LNCaP clone FGC (cell line): Measurements from ENCODE around the gene C14orf132.

ENCODE experiments used
- DNase-seq: peaks from one replicate; pipeline ENCODE4 v3.0.0-alpha.2; 2011; ENCODE audit warnings: low read depth
- H3K4me3 ChIP-seq: 2 replicates; pipeline ENCODE4 v1.5.1; 2011; ENCODE audit warnings: mild to moderate bottlenecking, low read depth, low read length, control low read depth
- CTCF ChIP-seq: IDR thresholded peaks from 2 replicates; pipeline ENCODE4 v1.5.1; 2012; ENCODE audit warnings: mild to moderate bottlenecking; ENCODE audit not compliant: control insufficient read depth, insufficient read depth; ENCODE audit errors: extremely low read depth

C14orf132 gene

GRCh38 chr14:96104469-96105057 is 65.4 kb downstream of the C14orf132 start:
- no peak overlapping the region for H3K4me3 ChIP-seq
- no peak for DNase-seq
- no peak for TF ChIP-seq CTCF

DNA sequence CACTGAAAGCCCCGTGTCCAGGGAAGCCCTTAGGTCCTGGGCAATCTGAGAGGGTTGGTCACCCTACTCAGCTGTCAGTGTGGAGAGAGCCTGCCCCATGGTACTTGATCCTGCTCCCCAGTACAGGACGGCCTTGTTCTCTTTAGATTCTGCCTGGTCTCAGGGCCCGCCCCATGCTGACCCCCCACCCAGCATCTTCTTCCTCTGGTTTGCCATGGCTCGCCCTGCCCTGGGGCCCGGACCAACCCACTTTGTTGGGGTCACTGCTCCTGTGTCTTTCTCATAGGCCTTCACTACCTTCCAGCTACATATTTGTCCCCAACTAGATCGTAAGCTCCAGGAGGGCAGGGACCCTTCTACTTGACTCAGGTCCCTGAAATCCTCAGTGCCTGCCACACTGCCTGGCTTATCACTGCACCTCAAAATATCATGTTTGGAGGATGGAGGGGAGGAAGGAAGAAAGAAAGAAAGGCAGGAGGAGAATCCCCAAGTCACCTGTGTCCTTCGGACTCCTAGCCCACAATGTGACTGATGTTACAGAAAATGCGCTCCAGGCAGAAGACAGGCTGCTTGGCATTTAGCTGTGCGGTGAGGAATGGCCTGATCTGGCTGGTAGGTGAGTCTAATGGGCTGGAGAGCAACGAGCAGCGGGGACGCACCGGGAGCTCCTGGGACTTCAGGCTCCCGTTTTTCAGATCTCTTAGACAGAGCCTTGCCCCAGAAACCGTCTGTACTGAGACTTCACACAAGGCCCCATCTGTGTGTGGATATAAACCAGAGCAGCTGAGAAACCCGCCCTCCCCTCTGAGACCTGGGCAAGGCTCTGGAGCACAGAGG is 66.1 kb downstream of the C14orf132 start:
- H3K4me3 ChIP-seq = no peak overlapping the region
- TF ChIP-seq CTCF = no peak
- no peak for DNase-seq

DNA sequence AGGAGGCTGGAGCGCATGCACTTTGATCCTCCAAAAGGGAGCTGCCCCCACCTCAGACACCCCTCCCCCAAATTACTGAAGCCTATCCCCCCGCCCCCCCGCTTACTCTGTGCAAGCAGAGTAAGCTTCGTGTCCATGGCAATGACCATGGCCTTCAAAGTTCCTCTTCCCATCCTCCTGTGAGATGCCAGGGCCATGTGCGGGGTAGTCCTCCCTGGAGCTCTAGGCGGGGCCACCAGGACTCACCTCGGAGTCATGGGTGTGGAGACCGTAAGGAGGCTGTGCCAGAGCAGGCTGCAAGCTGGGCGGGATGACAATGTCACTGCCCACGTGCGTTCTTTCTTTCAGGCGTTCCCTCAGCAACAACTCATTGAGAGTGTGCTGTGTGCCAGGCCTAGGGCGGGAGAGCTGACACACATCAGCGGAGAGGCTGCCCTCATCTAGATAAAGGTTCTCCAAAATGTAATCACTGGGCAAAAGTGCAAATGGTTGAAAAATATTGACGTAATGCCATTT is 66.8 kb downstream of the C14orf132 start:
- H3K4me3 ChIP-seq = no peak overlapping the region
- no peak for TF ChIP-seq CTCF
- no peak for DNase-seq

DNA sequence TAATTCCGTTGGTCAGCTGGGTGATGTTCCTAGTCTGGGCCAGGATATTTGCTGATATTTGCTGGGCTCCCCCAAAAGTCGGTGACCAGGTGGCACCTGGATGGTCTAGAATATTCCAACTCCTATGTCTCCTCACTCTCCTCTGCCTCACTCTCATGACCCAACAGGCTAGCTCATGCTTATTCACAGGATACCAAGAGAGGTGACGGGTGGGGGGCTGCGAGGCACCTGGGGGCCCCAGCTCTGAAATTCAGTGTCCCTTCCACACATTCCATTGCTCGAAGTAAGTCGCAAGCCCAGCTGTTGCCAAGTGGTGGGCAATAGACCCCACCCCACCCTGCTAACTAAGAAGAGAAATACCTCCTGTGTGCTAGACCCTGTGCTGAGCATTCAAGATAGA is 67.7 kb downstream of the C14orf132 start:
- no peak overlapping the region for H3K4me3 ChIP-seq
- DNase-seq = no peak
- TF ChIP-seq CTCF = no peak

DNA sequence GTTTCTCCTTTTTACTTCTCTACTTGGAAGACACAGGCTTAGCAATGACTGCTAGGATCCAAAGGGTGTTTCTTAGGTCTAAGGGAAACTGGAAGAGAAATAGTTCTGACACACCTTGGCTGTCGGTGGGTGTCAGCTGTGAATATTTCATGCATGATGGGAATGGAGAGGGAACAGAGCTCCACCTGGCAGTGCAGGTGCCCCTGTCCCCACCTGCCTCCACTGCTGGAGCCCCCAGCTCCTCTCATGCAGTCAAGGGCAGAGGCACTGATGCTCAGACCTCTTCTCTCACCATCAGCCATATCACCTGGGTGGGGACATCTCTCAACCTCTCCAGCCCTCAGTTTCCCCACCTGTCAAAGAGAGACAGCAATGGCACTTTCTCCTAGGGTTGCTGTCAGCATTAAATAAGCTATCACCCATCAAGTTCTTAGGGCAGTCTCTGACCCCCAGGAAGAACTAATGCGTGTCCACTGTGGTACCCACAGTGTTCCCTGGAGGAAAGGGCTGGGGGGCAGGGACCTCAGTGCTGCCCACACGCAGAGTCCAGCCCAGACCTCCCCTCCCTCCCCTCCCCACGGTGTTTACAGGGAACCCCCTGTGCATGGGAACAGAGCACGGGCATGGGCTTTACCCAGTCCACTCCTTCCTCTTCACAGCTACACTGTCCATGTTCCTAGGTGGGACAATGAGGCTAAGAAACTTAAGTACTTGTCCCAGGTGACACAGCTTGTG is 69.1 kb downstream of the C14orf132 start:
- TF ChIP-seq CTCF = no peak
- no peak for DNase-seq
- no peak overlapping the region for H3K4me3 ChIP-seq

GRCh38 chr14:96108911-96109310 is 69.7 kb downstream of the C14orf132 start:
- no peak for TF ChIP-seq CTCF
- H3K4me3 ChIP-seq = no peak overlapping the region
- no peak for DNase-seq
